ENCODE data around the gene SASH3. TPM values are rescaled to one million over a fixed set of nuclear protein-coding genes. Genes with fewer than 3 reads are reported as not detected.

SASH3 gene
- total RNA-seq, 1 experiment from 2014 or later, result 0.42 TPM

GRCh38 chrX:129823522-129823921 lies 43.8 kb downstream of the SASH3 start (continued):
- TF ChIP-seq ZNF274 (IDR thresholded peaks at IDR 0.05; ENCODE audit: low read depth, low read length) (no peak), YY1 (IDR thresholded peaks at IDR 0.05; ENCODE audit: extremely low read depth, insufficient replicate concordance, low read depth, low read length) (no peak), POLR2A (IDR thresholded peaks at IDR 0.05; ENCODE audit: borderline replicate concordance, extremely low read depth, insufficient read depth, insufficient read length) (no peak), FOSL1 (IDR thresholded peaks at IDR 0.05; ENCODE audit: low read depth) (no peak), EGR1 (IDR thresholded peaks at IDR 0.05; ENCODE audit: low read depth) (no peak)
- TF ChIP-seq, protein P1, sequence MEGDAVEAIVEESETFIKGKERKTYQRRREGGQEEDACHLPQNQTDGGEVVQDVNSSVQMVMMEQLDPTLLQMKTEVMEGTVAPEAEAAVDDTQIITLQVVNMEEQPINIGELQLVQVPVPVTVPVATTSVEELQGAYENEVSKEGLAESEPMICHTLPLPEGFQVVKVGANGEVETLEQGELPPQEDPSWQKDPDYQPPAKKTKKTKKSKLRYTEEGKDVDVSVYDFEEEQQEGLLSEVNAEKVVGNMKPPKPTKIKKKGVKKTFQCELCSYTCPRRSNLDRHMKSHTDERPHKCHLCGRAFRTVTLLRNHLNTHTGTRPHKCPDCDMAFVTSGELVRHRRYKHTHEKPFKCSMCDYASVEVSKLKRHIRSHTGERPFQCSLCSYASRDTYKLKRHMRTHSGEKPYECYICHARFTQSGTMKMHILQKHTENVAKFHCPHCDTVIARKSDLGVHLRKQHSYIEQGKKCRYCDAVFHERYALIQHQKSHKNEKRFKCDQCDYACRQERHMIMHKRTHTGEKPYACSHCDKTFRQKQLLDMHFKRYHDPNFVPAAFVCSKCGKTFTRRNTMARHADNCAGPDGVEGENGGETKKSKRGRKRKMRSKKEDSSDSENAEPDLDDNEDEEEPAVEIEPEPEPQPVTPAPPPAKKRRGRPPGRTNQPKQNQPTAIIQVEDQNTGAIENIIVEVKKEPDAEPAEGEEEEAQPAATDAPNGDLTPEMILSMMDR (IDR thresholded peaks at IDR 0.05 in 2 of 3, conservative IDR thresholded peaks at IDR 0.05 in 1 of 3; ENCODE audit: borderline replicate concordance in 1 of 3, insufficient read depth in 1 of 3, low read depth in 2 of 3, low read length in 2 of 3), result no peak
- TF ChIP-seq, protein P2, sequence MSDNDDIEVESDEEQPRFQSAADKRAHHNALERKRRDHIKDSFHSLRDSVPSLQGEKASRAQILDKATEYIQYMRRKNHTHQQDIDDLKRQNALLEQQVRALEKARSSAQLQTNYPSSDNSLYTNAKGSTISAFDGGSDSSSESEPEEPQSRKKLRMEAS (IDR thresholded peaks at IDR 0.05), result no peak

- no peak for DNase-seq (ENCODE audit: low read depth, low spot score)
- TF ChIP-seq EGR1 (IDR thresholded peaks at IDR 0.05; ENCODE audit: low read depth), result no peak
- TF ChIP-seq ELF1 (IDR thresholded peaks at IDR 0.05; ENCODE audit: borderline replicate concordance, low read depth), result no peak
- no peak for TF ChIP-seq REST (IDR thresholded peaks at IDR 0.05; ENCODE audit: low read depth)
- TF ChIP-seq JUND (IDR thresholded peaks at IDR 0.05), result no peak
- no peak for TF ChIP-seq POLR2AphosphoS5 (IDR thresholded peaks at IDR 0.05; ENCODE audit: low read depth, low read length)
- TF ChIP-seq, protein P3, sequence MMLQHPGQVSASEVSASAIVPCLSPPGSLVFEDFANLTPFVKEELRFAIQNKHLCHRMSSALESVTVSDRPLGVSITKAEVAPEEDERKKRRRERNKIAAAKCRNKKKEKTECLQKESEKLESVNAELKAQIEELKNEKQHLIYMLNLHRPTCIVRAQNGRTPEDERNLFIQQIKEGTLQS (IDR thresholded peaks at IDR 0.05), result no peak
- no peak for TF ChIP-seq TCF7L2 (IDR thresholded peaks at IDR 0.05; ENCODE audit: borderline replicate concordance, extremely low read depth, insufficient read depth, insufficient read length)
- no peak for TF ChIP-seq ZFX (IDR thresholded peaks at IDR 0.05)
- no peak for TF ChIP-seq SIN3A (IDR thresholded peaks at IDR 0.05; ENCODE audit: low read depth)
- TF ChIP-seq FOSL1 (IDR thresholded peaks at IDR 0.05; ENCODE audit: low read depth), result no peak
- Histone ChIP-seq H3K36me3 (ENCODE audit: control insufficient read depth in 1 of 2, insufficient read depth in 2 of 2, low read length in 2 of 2) (no peaks in the 10 kb centered on the region), H3K27ac (ENCODE audit: low read depth, low read length) (no peak overlapping the region), H3K9ac (ENCODE audit: low read length) (no peak overlapping the region), H3K27me3 (ENCODE audit: insufficient read depth, low read length) (no peaks in the 10 kb centered on the region), H2AFZ (ENCODE audit: low read depth, low read length, poor library complexity, severe bottlenecking) (no peak overlapping the region), H3K79me2 (ENCODE audit: insufficient read depth, low read length) (no peaks in the 10 kb centered on the region), H3K4me2 (ENCODE audit: low read length) (no peak overlapping the region), H3K4me1 (ENCODE audit: control insufficient read depth in 1 of 2, insufficient read depth in 2 of 2, low read length in 2 of 2) (no peaks in the 10 kb centered on the region), H4K20me1 (ENCODE audit: insufficient read depth) (no peaks in the 10 kb centered on the region), H3K4me3 (replicated peaks in 1 of 2; ENCODE audit: low read depth in 1 of 2, low read length in 2 of 2) (no peak overlapping the region), H3K9me3 (ENCODE audit: control insufficient read depth in 1 of 2, insufficient read depth in 1 of 2, low read depth in 1 of 2, low read length in 2 of 2) (no peaks in the 10 kb centered on the region), H3K9me2 (ENCODE audit: insufficient read depth) (no peaks in the 10 kb centered on the region)
- ATAC-seq, result no peak
- ChIA-PET RAD21 (ENCODE audit: low non-redundant PET in 1 of 2, low total read pairs in 2 of 2, uncharacterized antibody in 2 of 2, unreplicated experiment in 2 of 2) (no interaction called here), CTCF (interaction anchor here (0.6 kb wide), 1 partner anchor 109 kb away, joined by 3 read pairs; no protein-coding TSS in a partner anchor), POLR2A (no interaction called here)
- intact Hi-C loops (cut with micrococcal nuclease), result no loop called here
- no TSS peak for BruUV-seq (replicated peaks)
Observed at GRCh38 chrX:129824620-129825019, 44.9 kb downstream of the SASH3 start.

Measured in HCT116 (cell line).